ELR (cell line): ENCODE data around the gene MYCBP.
A peak's percentile ranks its signal among the peaks of the same experiment; 100 is the strongest.

Experiments used
- DNase-seq: peaks from one replicate; pipeline ENCODE4 v3.0.0-alpha.2; 2015; ENCODE audit warnings: low read depth

The MYCBP gene

GRCh38 chr1:38820860-38821259 is 52.3 kb downstream of the MYCBP start:
- no peak for DNase-seq

- DNase-seq = no peak
These were observed 53.6 kb downstream of the MYCBP start for GRCh38 chr1:38819516-38819915.

- no peak for DNase-seq
These were observed 54.1 kb downstream of the MYCBP start for GRCh38 chr1:38819040-38819439.

- DNase-seq = peak; percentile 24
These were observed 54.8 kb downstream of the MYCBP start for GRCh38 chr1:38818175-38818976.

- DNase-seq = no peak
These were observed 55.6 kb downstream of the MYCBP start for GRCh38 chr1:38817267-38818174.

GRCh38 chr1:38815903-38816627 is 57.1 kb downstream of the MYCBP start:
- no peak for DNase-seq

GRCh38 chr1:38814984-38815464 is 58.1 kb downstream of the MYCBP start:
- no peak for DNase-seq

- DNase-seq = no peak
These were observed 58.6 kb downstream of the MYCBP start for GRCh38 chr1:38814444-38814983.

- no peak for DNase-seq
These were observed 60.2 kb downstream of the MYCBP start for GRCh38 chr1:38812981-38813380.
